Measurements from ENCODE around the gene CCDC127.
"Not testable (repeated sequence)": the region's sequence is repeated elsewhere in the genome, so short reads cannot be mapped to it uniquely, and the experiment has no call there.

The CCDC127 gene

GRCh38 chr5:164783-165182 is 53.2 kb downstream of the CCDC127 start:
- peaks cover 18% of the 10 kb centered on the region for H3K36me3 ChIP-seq (ENCODE audit: control insufficient read depth, insufficient read depth, low read length)
- H3K27me3 ChIP-seq (ENCODE audit: control insufficient read depth, insufficient read depth, low read length); H3K4me3 ChIP-seq (ENCODE audit: low read depth, low read length); H3K9ac ChIP-seq (ENCODE audit: low read depth, low read length); H3K9me3 ChIP-seq (ENCODE audit: control insufficient read depth, insufficient read depth, low read length); H3K4me1 ChIP-seq (ENCODE audit: control insufficient read depth, insufficient read depth, low read length): not testable (repeated sequence)

DNA sequence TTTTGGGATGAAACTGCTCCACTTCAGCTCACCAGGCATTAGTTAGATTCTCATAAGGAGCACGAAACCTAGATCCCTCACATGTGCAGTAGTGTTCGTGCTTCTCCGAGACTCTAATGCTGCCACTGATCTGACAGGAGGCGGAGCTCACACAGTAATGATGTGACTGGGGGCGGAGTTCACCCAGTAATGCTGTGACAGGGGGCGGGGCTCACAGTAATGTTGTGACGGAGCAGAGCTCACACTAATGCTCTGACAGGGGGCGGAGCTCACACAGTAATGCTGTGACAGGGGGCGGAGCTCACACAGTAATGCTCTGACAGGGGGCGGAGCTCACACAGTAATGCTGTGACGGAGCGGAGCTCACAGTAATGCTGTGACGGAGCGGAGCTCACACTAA is 53.7 kb downstream of the CCDC127 start:
- Histone ChIP-seq H3K9ac (ENCODE audit: low read depth, low read length) (no peak overlapping the region), H3K36me3 (ENCODE audit: control insufficient read depth, insufficient read depth, low read length) (peaks cover 19% of the 10 kb centered on the region), H3K4me1 (ENCODE audit: control insufficient read depth, insufficient read depth, low read length) (no peaks in the 10 kb centered on the region), H3K9me3 (ENCODE audit: control insufficient read depth, insufficient read depth, low read length) (no peaks in the 10 kb centered on the region), H3K27me3 (ENCODE audit: control insufficient read depth, insufficient read depth, low read length) (no peaks in the 10 kb centered on the region), H3K4me3 (ENCODE audit: low read depth, low read length) (no peak overlapping the region)

GRCh38 chr5:163841-164240 is 54.1 kb downstream of the CCDC127 start:
- Histone ChIP-seq H3K9me3 (ENCODE audit: control insufficient read depth, insufficient read depth, low read length) (no peaks in the 10 kb centered on the region), H3K36me3 (ENCODE audit: control insufficient read depth, insufficient read depth, low read length) (peaks cover 19% of the 10 kb centered on the region), H3K27me3 (ENCODE audit: control insufficient read depth, insufficient read depth, low read length) (no peaks in the 10 kb centered on the region), H3K9ac (ENCODE audit: low read depth, low read length) (no peak overlapping the region), H3K4me3 (ENCODE audit: low read depth, low read length) (no peak overlapping the region), H3K4me1 (ENCODE audit: control insufficient read depth, insufficient read depth, low read length) (no peaks in the 10 kb centered on the region)

GRCh38 chr5:163338-163620 is 54.7 kb downstream of the CCDC127 start:
- Histone ChIP-seq H3K9ac (ENCODE audit: low read depth, low read length) (no peak overlapping the region), H3K36me3 (ENCODE audit: control insufficient read depth, insufficient read depth, low read length) (peaks cover 21% of the 10 kb centered on the region), H3K27me3 (ENCODE audit: control insufficient read depth, insufficient read depth, low read length) (no peaks in the 10 kb centered on the region), H3K4me3 (ENCODE audit: low read depth, low read length) (no peak overlapping the region), H3K4me1 (ENCODE audit: control insufficient read depth, insufficient read depth, low read length) (no peaks in the 10 kb centered on the region), H3K9me3 (ENCODE audit: control insufficient read depth, insufficient read depth, low read length) (no peaks in the 10 kb centered on the region)

DNA sequence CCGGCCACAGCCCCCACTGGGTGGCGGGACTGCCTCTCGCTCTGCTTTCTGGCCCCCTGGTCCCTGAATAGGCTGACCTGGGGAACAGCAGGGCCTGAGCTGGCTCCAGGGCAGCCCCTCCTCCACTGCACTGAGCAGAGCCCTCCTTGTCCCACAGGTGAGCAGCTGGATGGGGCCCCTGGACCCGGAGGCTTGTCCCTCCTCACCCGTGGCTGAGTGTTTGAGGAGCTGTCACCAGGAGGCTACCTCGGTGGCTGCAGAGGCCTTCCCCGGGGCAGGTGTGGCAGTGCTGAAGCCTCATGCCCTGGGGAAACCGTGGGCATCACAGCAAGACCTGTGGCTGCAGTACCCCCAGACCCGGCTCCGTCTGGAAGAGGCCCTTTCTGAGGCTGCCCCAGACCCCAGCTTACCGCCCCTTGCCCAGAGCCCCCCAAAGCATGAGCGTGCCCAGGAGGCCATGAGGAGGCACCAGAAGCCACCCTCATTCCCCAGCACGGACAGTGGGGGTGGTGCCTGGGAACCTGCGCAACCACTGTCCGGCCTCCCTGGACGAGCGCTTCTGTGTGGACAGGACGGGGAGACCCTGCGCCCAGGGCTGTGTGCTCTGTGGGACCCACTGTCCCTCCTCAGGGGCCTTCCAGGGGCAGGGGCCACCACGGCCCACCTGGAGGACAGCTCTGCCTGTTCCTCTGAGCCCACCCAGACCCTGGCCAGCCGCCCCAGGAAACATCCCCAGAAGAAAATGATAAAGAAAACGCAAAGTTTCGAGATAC is 55.2 kb downstream of the CCDC127 start:
- Histone ChIP-seq H3K4me1 (ENCODE audit: control insufficient read depth, insufficient read depth, low read length) (no peaks in the 10 kb centered on the region), H3K4me3 (ENCODE audit: low read depth, low read length) (no peak overlapping the region), H3K9me3 (ENCODE audit: control insufficient read depth, insufficient read depth, low read length) (no peaks in the 10 kb centered on the region), H3K36me3 (ENCODE audit: control insufficient read depth, insufficient read depth, low read length) (peaks cover 24% of the 10 kb centered on the region), H3K9ac (ENCODE audit: low read depth, low read length) (no peak overlapping the region), H3K27me3 (ENCODE audit: control insufficient read depth, insufficient read depth, low read length) (no peaks in the 10 kb centered on the region)

- H3K27me3 ChIP-seq (ENCODE audit: control insufficient read depth, insufficient read depth, low read length), result no peaks in the 10 kb centered on the region
- H3K9me3 ChIP-seq (ENCODE audit: control insufficient read depth, insufficient read depth, low read length), result no peaks in the 10 kb centered on the region
- H3K4me1 ChIP-seq (ENCODE audit: control insufficient read depth, insufficient read depth, low read length), result no peaks in the 10 kb centered on the region
- no peak overlapping the region for H3K9ac ChIP-seq (ENCODE audit: low read depth, low read length)
- peaks cover 29% of the 10 kb centered on the region for H3K36me3 ChIP-seq (ENCODE audit: control insufficient read depth, insufficient read depth, low read length)
- no peak overlapping the region for H3K4me3 ChIP-seq (ENCODE audit: low read depth, low read length)
Observed at GRCh38 chr5:162190-162564, 55.8 kb downstream of the CCDC127 start.

DNA sequence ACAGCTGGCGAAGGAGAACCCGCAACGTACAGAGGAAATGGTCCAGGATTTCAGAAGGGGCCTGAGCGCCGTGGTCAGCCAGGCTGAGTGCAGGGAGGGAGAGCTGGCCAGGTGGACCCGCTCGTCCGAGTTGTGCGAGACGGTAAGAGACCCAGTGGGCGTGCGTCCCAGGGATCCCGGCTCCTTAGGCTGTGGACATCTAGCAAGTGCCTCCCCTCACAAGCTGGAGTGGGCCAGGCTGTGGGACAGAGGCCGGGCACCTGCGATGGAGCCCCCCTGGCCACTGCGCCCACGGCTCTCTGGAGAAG is 56.2 kb downstream of the CCDC127 start:
- H3K27me3 ChIP-seq (ENCODE audit: control insufficient read depth, insufficient read depth, low read length), result no peaks in the 10 kb centered on the region
- H3K4me1 ChIP-seq (ENCODE audit: control insufficient read depth, insufficient read depth, low read length), result no peaks in the 10 kb centered on the region
- H3K4me3 ChIP-seq (ENCODE audit: low read depth, low read length), result no peak overlapping the region
- peaks cover 33% of the 10 kb centered on the region for H3K36me3 ChIP-seq (ENCODE audit: control insufficient read depth, insufficient read depth, low read length)
- H3K9me3 ChIP-seq (ENCODE audit: control insufficient read depth, insufficient read depth, low read length), result no peaks in the 10 kb centered on the region
- H3K9ac ChIP-seq (ENCODE audit: low read depth, low read length), result no peak overlapping the region

DNA sequence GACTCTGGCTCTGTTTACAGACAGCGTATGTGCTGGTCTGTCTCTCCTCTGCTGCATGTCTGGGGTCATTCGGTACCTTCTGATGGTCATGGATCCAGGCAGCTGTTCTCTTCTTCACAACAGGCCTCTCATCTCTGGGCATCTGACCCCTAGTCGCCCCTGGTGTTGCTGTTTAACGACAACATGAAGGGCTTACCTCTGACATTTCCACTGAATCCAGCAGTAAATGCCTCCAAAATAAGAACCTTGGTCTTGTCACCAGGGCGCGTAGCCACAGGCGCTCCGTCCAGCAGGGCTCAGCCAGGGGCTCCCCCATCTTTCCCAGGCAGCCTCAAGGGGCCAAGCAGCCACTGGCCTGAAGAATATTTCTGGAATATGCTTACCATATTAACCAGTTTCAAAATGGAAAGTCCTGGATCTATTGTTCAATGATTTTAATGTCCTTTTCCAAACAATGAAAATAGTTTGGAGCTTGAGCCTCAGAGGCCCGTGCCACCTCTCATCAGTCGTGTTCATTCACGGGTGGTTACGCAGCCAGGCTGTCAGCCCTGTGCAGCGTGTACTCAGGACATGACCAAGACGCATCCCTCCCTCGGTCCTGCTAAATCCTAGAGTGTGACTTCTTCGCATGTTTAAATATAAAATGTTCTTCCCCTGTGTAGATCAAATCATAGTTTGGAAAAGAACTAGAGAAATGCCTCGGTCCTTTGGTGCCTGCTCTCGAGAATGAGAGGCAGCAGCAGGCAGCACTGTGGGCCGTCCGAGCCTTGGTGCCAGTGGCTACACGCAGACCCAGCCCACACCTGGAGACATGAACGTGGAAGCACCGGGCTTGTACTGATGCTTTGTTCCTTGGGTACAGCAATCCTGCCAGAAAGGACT is 56.8 kb downstream of the CCDC127 start:
- Histone ChIP-seq H3K9me3 (ENCODE audit: control insufficient read depth, insufficient read depth, low read length) (no peaks in the 10 kb centered on the region), H3K36me3 (ENCODE audit: control insufficient read depth, insufficient read depth, low read length) (peaks cover 39% of the 10 kb centered on the region), H3K9ac (ENCODE audit: low read depth, low read length) (no peak overlapping the region), H3K4me1 (ENCODE audit: control insufficient read depth, insufficient read depth, low read length) (no peaks in the 10 kb centered on the region), H3K27me3 (ENCODE audit: control insufficient read depth, insufficient read depth, low read length) (no peaks in the 10 kb centered on the region), H3K4me3 (ENCODE audit: low read depth, low read length) (no peak overlapping the region)

GRCh38 chr5:160173-160510 is 57.8 kb downstream of the CCDC127 start:
- Histone ChIP-seq H3K27me3 (ENCODE audit: control insufficient read depth, insufficient read depth, low read length) (no peaks in the 10 kb centered on the region), H3K4me1 (ENCODE audit: control insufficient read depth, insufficient read depth, low read length) (no peaks in the 10 kb centered on the region), H3K36me3 (ENCODE audit: control insufficient read depth, insufficient read depth, low read length) (peaks cover 47% of the 10 kb centered on the region), H3K9me3 (ENCODE audit: control insufficient read depth, insufficient read depth, low read length) (no peaks in the 10 kb centered on the region), H3K9ac (ENCODE audit: low read depth, low read length) (no peak overlapping the region), H3K4me3 (ENCODE audit: low read depth, low read length) (no peak overlapping the region)

DNA sequence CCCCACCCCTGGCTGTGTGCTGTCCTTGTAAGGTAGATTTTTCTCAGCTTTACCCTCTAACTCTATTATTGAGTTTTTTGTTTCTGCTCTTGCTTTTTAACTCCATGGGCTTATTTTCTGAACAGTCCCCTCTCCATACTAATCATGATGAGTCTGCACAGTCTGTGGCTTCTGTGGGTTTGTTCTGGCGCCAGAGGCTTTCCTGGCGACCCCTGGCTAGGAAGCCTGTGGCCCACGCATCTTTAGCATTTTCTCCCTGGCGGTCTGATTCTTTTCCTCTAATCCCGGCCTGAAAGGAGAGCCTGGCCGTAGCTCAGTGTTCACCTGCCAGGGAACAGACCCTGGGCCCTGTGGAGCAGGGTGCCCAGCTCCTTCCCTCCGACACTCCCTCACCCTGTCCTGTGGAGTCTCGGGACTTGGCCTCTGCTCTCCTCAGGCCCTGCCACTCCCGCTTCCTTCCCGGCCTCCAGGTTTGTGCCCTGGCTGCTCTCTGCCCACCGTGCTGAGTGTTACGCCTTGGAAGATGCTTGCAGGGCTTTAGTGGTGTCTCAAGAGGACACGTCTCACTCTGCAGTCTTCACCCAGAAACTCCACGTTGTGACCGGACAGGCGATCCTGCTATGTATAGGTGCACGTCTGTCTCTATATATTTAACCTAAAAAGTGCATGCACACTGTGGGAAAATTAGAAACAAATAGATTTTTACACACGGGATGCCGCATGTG is 58.3 kb downstream of the CCDC127 start:
- Histone ChIP-seq H3K36me3 (ENCODE audit: control insufficient read depth, insufficient read depth, low read length) (peaks cover 52% of the 10 kb centered on the region), H3K4me3 (ENCODE audit: low read depth, low read length) (no peak overlapping the region), H3K4me1 (ENCODE audit: control insufficient read depth, insufficient read depth, low read length) (no peaks in the 10 kb centered on the region), H3K9ac (ENCODE audit: low read depth, low read length) (no peak overlapping the region), H3K27me3 (ENCODE audit: control insufficient read depth, insufficient read depth, low read length) (no peaks in the 10 kb centered on the region), H3K9me3 (ENCODE audit: control insufficient read depth, insufficient read depth, low read length) (no peaks in the 10 kb centered on the region)

GRCh38 chr5:158807-159447 is 59.0 kb downstream of the CCDC127 start:
- H3K36me3 ChIP-seq (ENCODE audit: control insufficient read depth, insufficient read depth, low read length), result peaks cover 56% of the 10 kb centered on the region
- H3K9ac ChIP-seq (ENCODE audit: low read depth, low read length), result no peak overlapping the region
- no peaks in the 10 kb centered on the region for H3K9me3 ChIP-seq (ENCODE audit: control insufficient read depth, insufficient read depth, low read length)
- H3K4me3 ChIP-seq (ENCODE audit: low read depth, low read length), result no peak overlapping the region
- H3K27me3 ChIP-seq (ENCODE audit: control insufficient read depth, insufficient read depth, low read length), result no peaks in the 10 kb centered on the region
- no peaks in the 10 kb centered on the region for H3K4me1 ChIP-seq (ENCODE audit: control insufficient read depth, insufficient read depth, low read length)

All from iPS-15b (cell line).